Ramos (cell line): ENCODE measurements around the gene TPCN1.

Source experiments
- in situ Hi-C: fragments of 300-500 bp; cut with MboI; formaldehyde crosslinking; loops from one replicate; pipeline ENCODE4 v1.14.3; 2022; ENCODE audit warnings: low sequenced_read_pairs; ENCODE audit not compliant: unreplicated experiment

Gene TPCN1

DNA sequence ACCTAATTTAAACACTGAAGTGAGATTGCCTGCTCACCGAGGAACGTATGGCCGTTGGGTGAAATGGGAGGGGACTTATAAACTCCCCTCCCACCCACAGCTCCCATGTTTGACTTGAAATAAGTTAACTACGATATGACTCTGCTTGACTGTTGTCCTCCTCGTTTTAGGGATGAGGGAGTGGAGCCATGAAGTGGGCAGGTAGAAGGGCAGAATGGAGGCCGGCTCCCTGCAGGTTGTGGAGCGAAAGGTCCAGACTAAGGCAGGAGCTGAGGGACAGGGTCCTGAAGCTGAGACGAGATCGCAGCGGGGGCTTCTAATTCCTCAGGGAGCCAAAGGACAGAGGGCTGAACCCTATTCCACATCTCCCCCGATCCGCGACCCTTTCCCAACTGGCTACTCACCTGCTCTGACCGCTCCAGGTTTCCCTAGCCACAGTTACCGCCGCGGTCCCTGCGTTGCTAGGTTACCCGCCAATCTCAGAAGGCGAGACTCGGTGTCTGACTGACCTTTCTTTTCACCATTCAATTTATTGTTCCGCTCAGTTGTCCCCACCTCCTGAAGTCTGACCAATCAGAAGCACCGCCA lies 577 bp upstream of the TPCN1 start:
- in situ Hi-C loops: no loop called here

DNA sequence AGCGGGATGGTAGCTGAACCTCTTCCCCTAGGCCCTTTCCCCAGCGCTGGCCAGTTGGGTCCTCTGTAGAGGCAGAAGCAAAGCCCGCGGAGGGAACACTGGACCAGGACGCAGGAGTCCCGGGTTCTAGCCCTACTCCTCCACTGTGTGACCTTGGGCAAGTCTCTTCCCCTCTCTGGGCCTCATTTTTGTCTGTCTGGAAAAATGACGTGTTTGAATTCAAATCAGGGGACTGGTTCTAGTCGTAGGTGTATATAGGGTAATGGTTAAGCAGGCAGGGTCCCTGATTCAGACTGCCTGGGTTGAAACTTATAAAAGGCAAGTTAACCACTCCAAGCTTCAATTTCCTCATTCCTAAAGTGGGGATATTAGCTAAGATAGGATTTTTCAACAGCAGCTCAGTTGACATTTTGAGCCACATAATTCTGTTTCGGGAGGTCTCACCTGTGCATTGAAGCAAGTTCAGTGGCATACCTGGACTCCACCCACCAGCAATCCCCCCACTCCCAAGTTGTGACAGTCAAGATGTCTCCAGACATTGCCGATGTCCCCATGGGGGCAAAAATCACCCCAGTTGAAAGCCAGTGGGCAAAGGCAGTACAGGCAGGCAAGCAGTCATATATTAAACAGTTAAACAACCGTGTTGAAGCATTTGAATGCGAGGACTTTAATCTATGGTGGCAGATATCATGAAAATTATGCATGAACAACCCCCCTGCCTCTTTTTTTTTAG lies 899 bp downstream of the TPCN1 start:
- in situ Hi-C loops: no loop called here

DNA sequence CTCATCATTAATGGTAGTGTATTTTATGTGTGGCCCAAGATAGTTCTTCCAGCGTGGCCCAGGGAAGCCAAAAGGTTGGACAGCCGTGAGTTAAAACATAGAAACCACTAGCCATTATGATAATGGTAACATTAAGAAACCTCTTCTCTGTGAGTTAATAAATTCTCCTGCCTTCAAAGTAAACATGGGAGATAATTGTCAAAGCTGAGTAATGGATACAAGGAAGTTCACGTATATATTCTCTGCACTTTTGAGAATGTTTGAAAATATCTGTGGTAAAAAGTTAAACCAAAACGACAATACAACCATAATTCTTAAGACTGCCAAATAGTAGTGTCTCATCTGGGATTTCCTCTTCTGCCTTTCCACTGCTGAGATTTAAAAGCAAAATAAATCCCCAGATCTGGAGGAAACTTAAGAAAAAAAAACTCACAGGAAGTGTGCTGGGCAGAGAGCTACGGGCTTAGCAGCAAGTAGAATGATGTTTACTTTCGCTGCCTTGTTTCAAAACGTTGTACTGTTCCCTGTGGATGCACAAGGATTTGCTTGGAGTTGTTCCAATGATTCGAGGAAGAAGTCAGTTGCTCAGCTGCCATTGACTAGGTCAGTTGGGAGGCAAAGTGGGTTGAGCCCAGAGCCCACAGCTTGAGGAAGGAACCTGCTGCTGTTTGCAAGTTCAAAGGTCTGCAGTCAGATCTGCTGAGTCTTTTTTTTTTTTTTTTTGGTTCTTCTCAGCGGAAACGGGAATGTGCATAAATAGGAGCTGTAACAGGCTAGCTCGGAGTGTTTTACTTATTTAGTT lies 1.7 kb downstream of the TPCN1 start:
- in situ Hi-C loops: no loop called here

DNA sequence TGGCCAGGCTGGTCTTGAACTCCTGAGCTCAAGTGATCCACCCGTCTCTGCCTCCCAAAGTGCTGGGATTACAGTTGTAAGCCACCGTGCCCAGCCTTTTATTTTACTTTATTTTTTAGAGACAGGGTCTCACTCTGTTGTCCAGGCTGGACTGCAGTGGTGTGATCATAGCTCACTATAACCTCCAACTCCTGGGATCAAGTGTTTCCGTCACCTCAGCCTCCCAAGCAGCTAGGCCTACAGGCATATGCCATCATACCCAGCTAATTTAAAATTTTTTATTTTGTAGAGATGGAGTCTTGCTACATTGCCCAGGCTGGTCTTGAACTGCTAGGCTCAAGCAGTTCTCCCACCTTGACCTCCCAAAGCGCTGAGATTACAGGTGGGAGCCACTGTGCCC lies 3.7 kb downstream of the TPCN1 start:
- in situ Hi-C loops: no loop called here

DNA sequence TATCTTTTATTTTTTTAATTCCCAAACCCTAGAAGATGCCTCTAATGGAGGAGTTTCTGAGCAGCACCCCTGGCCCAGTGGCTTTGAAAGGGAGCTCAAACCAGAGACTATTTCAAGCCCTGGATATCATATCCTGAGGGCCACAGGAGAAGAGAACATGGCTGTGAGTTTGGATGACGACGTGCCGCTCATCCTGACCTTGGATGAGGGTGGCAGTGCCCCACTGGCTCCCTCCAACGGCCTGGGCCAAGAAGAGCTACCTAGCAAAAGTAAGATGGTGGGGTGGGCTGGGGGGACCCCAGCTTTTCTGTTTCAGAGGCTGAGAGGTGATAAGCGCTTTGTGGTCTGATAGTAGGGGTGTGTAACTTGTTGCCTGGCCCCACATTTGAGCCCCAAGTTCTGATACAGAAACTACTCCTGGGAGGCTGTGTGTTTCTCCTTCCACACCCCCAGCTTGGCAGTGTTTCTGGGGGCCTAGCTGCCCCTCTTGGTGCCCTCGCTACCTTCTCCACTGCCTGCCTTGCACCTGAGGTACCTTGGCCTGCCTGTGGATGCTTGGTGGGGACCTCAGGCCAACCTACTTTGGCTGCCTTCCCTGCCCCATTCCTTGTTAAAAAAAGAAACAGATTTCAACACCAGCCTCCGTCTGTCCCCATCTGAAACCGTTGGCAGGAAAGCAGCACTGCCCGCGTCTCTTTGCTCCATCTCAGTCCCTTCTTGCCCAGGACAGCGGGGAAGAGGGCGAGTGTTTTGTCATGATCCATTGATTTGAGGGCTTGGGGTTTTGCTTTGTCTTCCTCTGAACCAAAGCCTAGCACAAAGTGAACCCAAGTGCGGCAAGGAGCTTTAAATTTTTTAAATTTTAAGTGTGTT lies 5.7 kb downstream of the TPCN1 start:
- in situ Hi-C loops: no loop called here

DNA sequence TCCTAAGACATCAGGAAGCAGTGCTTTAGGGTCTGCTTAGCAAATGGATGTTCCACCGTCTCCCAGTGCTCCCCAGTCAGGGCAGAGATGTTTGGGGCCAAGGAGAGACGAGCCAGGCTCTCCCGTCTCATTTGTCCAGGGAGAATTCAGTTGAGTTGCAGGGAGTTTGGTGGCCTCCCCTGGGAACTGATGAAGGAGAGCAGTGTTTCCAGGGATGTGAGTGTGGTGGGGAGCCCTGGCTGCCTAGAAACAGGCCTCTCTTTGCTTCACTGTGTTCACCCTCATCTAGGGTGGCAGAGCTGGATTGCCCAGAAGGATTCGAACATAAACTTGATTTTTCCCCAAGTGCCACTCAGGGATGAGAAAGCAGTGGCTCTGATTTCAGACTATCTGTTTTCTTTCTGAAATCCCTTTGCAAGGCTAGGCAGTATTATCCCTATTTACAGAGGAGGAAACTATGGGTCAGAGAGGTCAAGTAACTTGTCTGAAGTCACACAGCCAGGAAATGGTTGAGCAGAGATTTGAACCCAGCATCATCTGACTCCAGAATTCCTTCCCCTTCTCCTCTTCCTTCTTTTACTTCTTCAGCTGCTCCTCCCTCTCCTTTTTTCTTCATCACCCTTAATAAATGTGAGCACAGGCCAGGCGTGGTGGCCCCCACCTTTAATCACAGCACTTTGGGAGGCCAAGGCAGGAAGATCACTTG lies 6.6 kb downstream of the TPCN1 start:
- in situ Hi-C loops: no loop called here

DNA sequence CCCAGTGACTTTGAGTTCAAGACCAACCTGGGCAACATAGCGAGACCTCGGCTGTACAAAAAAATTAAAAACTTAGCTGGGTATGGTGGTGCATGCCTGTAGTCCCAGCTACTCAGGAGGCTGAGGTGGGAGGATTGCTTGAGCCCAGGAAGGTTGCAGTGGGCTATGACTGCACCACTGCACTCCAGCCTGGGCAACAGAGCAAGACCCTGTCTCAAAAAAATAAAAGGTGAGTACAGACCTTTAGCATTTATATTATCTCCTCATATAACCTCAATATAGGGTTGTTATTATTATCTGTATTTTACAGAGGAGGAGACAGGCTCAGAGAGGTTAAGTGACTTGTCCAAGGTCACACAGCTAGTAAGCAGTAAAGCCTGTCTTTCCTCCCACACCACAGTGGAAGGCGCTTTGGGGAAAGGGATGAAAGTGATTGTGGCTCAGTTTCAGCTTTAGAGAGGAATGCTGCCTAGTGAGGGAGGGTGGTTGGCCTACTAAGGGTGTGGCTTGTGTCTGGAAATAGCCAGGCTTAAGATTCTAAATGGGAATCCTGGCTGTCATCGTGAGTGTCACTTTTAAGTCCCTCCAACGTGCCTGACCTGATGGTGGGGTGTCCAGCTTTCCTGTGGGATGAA lies 7.2 kb downstream of the TPCN1 start:
- in situ Hi-C loops: no loop called here

DNA sequence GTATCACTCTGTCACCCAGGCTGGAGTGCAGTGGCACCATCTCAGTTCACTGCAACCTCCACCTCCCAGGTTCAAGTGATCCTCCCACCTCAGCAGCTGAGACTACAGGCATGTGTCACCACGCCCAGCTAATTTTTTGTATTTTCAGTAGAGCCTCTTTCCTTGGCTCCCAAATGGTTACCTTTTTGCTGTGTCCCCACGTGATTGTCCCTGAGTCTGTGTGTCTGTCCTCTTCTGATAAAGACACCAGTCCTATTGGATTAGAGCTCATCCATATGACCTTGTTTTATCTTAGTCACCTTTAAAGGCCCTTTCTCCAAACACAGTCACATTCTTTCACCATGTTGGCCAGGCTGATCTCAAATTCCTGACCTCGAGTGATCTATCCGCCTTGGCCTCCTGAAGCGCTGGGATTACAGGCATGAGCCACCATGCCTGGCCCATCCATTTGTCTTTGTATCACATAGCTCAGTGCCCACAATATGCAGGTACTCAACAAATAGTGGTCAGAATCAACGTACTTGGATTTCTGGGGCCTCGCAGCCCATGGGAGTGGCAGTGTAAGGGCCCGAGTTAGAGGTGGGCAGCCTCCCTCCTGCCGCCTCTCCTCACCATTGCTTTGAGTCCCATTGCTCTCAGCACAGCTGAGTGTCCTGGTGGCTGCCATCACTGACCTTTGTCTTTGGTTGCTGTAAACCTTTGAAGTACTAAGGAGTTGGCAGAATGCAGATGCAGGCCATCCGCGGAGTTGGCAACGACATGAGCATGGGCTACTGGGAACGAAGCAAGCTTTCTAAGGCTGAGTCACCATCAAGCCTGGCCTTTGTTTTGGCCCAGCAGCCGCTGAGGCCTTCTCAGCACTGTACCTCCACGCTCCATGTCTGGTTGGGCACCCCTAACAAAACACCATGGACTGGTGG lies 9.3 kb downstream of the TPCN1 start:
- in situ Hi-C loops: no loop called here

DNA sequence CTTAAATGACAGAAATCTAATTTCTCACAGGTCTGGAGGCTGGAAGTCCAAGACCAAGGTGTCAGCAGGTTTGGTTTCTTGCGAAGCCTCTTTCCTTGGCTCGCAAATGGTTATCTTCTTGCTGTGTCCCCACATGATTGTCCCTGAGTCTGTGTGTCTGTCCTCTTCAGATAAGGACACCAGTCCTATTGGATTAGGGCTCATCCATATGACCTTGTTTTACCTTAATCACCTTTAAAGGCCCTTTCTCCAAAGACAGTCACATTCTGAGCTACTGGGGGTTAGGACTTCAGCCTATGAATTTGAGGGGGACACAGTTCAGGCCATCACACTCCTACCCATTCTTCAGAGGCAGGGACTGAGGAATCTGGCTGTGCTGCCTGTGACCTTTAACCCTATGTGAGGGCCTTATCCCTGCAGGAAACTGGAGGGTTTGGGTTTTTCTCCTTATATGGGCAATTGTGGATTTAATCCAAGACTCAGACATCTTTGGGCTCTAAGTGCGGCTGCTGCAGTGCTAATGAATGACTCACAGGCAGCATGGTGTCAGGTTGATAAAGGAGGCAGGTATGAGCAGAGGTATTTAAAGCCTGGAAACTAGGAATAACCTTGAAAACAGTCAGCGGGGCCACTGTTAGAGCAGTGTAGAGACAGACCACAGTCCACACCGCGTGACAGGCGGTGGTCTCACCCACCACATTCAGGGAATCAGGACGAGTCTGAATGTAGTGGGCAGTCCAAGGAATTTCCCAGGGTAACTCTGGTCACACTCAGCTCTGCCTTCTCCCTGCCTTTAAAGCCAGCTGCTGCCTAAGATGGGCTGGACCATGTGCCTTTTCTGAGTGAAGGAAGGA lies 10.2 kb downstream of the TPCN1 start:
- in situ Hi-C loops: no loop called here

DNA sequence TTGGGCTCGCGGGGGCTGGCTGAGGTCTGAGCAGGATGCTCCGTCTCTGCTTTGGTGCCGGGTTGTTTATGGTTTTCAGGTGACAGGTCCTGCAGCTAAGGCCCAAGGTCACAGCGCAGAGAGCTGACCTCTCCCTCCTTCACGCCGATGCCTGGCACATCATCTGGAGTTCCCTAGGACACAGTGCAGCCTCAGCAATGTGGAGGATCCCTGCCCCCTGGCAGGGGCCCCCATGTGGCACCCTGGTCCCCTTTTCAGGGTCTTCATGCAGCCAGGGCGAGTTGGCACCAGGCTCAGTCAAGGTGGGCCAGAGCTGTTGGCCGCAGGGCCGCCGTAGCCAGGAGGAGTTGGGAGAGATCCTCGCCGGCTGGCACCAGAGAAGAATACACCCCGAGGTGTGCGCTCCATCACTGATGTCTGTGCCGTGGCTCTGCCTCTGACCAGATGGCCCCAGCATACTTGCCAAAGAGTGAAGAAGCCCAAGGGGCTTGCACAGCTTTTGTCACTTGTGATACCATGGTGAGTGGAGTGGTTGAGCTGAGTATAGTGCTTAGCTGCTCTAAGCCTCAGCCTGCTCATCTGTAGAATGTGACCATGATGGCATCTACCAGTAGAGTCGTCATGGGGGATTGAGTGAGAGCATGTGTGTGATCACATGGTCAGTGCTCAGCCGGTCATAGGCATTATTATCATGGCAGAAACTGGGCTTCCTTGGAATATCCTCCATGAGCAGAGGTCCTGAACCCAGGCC lies 11.0 kb downstream of the TPCN1 start:
- in situ Hi-C loops: no loop called here

DNA sequence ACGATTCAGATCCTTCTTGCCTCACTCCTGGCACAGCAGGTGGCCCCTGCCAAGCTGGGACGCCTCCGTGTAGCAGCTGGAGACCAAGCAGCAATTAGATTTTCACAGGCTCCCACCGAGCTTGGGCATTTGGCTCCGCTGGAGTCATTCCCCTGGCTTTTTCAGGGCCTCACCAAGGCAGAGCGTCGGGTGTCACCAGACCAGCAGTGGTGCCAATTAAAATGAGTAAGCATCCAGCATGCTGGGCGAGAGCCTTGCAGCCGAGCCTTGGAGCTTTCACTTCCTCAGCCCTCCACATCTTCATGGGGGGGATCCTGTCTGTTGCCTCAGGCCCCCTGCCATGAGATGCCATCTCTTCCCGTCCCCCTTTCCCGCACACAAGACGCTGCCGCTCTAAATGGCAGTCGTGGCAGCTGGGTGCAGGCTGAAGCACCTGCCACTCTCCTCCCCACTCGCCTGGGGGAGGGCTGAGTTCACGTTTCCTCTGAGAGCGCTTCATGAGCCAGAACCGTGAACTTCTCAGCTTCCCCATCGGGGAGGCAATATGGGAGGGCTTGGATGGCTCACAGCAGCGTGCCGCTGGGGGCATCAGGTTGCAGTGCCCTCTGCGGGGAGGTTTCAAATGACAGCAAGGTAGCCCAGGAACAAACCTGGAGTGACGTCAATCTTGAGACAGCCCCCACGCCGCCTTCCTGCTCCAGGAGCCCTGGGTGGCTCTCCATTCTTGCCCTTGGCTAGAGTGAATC lies 11.7 kb downstream of the TPCN1 start:
- in situ Hi-C loops: no loop called here

DNA sequence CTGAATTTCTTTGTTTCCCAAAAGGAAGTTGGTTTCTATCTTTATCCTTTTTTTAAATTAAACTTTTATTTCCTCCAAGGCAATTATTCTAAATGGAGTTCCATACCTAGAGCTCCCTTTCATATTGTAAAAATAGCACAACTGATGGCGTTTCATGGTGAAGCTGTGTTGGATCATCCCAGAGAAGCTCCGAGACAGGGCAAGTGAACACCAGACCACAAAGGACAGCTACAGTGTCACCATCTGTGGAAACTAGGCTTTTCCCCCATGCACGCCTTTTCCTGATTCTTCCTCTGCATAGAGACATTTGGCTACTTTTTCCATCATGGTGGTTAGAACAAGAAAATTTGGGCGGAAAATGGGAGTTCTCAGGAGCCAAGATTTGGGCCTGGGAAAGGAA lies 12.7 kb downstream of the TPCN1 start:
- in situ Hi-C loops: no loop called here

DNA sequence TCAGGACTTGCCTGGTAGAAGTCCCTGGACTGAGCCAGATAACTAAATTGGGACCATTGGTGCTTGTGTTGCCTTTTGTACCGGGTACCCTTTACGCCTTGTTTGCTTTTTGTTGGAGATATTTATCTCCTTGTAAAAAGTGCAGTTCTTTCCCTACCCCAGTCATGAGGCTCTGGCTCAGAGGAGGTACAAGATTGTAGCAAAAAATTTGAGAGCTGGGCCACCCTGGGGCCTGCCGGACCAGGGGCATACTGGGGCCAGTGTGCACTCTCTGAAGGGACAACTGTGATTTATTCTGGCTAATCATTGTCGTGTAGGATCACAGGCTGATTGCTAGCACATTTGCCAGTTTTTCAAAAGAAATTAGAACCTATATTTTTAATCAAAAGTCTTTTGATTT lies 13.2 kb downstream of the TPCN1 start:
- in situ Hi-C loops: no loop called here

DNA sequence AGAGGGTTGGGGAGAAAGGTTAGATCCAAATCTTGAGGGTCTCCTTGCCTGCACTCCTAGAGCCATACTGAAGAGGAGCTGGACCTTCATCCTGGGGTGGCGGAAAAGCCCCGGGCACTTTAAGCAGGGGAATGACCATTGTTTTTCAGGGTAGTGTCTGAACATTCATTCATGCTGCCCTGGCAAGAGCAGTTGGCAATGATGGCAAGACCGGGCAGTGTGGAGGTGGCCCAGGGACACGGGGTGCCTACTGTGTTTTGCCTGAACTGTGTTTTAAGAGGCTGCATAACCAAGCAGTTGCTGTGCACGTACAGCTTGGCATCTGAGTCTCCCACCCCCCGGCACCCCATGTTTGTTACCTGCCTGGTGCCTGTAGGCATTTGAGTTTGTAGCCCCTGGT lies 14.7 kb downstream of the TPCN1 start:
- in situ Hi-C loops: no loop called here

DNA sequence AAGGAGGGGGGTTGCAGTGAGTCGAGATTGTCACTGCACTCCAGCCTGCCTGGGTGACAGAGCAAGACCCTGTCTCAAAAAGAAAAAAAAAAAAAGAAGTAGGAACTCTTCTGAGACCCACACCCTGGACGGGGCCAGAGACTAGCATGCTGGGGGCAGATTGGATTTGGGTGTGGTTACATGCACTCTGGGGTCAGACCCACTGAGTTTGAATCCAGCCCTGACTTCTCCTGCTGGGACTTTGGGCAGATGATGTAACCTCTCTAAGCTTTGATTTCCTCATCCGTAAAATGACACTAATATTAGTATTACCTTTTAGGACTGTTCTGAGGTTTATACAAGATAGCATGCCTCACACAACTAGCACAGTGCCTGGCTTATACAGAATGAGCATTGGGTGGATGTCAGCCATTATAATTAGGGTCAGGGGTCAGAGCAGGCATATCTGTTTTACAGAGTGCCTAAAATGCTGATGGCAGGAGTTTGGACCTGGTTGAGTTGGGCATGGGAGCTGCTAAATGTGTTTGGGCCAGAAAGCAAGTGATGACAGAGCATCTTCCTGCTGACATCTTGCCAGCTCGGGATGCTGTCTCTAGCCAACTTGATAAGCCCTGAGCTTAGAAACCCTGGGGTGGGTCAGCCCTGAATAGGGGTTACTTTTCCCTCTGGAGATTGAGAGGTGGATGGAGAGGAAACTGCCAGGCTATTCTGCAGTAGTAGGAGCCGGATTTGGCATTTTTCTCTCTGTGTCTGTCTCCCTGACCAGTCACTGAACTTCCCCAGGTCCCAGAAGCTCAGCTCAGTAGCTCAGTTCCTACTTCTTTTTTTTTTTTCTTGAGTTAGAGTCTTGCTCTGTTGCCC lies 15.5 kb downstream of the TPCN1 start:
- in situ Hi-C loops: no loop called here
